ENCODE data around the gene MICA. TPM values are rescaled to one million over a fixed set of nuclear protein-coding genes. Genes with fewer than 3 reads are reported as not detected.
A peak's percentile ranks its signal among the peaks of the same experiment; 100 is the strongest.

The MICA gene
- total and polyA plus RNA-seq, 9 of the 15 experiments (the other 6 are each of a cell fraction or from before 2014, with no cell fraction given): 11.8 to 24.6 (median 16.7) TPM

DNA sequence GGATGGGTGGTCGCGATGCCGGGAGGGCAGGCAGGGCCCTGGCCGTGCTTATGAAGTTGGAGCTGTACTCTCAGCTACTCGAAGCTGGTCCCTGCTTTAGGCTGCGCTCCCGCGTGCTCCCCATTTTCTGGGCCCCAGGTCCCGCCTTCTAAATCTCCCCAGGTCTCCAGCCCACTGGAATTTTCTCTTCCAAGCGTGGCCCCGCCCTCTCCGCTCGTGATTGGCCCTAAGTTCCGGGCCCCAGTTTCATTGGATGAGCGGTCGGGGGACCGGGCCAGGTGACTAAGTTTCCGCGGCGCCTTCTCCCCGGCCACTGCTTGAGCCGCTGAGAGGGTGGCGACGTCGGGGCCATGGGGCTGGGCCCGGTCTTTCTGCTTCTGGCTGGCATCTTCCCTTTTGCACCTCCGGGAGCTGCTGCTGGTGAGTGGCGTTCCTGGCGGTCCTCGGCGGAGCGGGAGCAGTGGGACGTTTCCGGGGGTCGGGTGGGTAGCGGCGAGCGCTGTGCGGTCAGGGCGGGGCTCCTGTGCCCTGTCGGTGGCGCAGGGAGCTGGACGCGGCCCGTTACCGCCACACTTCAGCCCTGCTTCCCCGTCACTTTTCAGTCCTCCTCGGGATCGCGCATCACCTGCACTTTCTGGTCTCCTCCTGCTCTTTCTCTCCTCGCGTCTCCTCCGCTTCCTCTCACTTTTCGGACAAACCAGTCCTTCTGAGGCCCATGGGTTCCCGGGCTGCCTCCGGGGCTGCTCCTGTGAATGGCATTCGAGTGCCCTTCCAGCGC, at the start of gene MICA (continued):
- TF ChIP-seq KLF13 (tag; IDR thresholded peaks at IDR 0.05; ENCODE audit: borderline replicate concordance, low read depth): no peak
- 0 out of 2 replicates have a peak, but pooled peaks have one; percentile 33 for TF ChIP-seq ETV1 (tag; conservative IDR thresholded peaks at IDR 0.05; ENCODE audit: low read depth)
- TF ChIP-seq, protein P1, sequence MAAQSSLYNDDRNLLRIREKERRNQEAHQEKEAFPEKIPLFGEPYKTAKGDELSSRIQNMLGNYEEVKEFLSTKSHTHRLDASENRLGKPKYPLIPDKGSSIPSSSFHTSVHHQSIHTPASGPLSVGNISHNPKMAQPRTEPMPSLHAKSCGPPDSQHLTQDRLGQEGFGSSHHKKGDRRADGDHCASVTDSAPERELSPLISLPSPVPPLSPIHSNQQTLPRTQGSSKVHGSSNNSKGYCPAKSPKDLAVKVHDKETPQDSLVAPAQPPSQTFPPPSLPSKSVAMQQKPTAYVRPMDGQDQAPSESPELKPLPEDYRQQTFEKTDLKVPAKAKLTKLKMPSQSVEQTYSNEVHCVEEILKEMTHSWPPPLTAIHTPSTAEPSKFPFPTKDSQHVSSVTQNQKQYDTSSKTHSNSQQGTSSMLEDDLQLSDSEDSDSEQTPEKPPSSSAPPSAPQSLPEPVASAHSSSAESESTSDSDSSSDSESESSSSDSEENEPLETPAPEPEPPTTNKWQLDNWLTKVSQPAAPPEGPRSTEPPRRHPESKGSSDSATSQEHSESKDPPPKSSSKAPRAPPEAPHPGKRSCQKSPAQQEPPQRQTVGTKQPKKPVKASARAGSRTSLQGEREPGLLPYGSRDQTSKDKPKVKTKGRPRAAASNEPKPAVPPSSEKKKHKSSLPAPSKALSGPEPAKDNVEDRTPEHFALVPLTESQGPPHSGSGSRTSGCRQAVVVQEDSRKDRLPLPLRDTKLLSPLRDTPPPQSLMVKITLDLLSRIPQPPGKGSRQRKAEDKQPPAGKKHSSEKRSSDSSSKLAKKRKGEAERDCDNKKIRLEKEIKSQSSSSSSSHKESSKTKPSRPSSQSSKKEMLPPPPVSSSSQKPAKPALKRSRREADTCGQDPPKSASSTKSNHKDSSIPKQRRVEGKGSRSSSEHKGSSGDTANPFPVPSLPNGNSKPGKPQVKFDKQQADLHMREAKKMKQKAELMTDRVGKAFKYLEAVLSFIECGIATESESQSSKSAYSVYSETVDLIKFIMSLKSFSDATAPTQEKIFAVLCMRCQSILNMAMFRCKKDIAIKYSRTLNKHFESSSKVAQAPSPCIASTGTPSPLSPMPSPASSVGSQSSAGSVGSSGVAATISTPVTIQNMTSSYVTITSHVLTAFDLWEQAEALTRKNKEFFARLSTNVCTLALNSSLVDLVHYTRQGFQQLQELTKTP (IDR thresholded peaks at IDR 0.05; ENCODE audit: low read depth in 1 of 2, partially characterized antibody in 2 of 2): no peak
- no peak for TF ChIP-seq SIRT6 (IDR thresholded peaks at IDR 0.05; ENCODE audit: low read depth, low read length)
- TF ChIP-seq, protein P2, sequence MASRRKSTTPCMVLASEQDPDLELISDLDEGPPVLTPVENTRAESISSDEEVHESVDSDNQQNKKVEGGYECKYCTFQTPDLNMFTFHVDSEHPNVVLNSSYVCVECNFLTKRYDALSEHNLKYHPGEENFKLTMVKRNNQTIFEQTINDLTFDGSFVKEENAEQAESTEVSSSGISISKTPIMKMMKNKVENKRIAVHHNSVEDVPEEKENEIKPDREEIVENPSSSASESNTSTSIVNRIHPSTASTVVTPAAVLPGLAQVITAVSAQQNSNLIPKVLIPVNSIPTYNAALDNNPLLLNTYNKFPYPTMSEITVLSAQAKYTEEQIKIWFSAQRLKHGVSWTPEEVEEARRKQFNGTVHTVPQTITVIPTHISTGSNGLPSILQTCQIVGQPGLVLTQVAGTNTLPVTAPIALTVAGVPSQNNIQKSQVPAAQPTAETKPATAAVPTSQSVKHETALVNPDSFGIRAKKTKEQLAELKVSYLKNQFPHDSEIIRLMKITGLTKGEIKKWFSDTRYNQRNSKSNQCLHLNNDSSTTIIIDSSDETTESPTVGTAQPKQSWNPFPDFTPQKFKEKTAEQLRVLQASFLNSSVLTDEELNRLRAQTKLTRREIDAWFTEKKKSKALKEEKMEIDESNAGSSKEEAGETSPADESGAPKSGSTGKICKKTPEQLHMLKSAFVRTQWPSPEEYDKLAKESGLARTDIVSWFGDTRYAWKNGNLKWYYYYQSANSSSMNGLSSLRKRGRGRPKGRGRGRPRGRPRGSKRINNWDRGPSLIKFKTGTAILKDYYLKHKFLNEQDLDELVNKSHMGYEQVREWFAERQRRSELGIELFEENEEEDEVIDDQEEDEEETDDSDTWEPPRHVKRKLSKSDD (conservative IDR thresholded peaks at IDR 0.05; ENCODE audit: low read length): no peak
- no peak for TF ChIP-seq PHTF2 (CRISPR knock-in tag; IDR thresholded peaks at IDR 0.05)
- TF ChIP-seq ZNF561 (CRISPR knock-in tag; conservative IDR thresholded peaks at IDR 0.05): no peak
- TF ChIP-seq NBN (IDR thresholded peaks at IDR 0.05; ENCODE audit: low read depth): peak; percentile 67; the same call in 1 of the 2 replicates
- TF ChIP-seq KLF6 (CRISPR knock-in tag; IDR thresholded peaks at IDR 0.05; ENCODE audit: borderline replicate concordance): no peak
- TF ChIP-seq, protein P3, sequence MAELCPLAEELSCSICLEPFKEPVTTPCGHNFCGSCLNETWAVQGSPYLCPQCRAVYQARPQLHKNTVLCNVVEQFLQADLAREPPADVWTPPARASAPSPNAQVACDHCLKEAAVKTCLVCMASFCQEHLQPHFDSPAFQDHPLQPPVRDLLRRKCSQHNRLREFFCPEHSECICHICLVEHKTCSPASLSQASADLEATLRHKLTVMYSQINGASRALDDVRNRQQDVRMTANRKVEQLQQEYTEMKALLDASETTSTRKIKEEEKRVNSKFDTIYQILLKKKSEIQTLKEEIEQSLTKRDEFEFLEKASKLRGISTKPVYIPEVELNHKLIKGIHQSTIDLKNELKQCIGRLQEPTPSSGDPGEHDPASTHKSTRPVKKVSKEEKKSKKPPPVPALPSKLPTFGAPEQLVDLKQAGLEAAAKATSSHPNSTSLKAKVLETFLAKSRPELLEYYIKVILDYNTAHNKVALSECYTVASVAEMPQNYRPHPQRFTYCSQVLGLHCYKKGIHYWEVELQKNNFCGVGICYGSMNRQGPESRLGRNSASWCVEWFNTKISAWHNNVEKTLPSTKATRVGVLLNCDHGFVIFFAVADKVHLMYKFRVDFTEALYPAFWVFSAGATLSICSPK (IDR thresholded peaks at IDR 0.05; ENCODE audit: borderline replicate concordance): no peak
- no peak for TF ChIP-seq ZNF695 (CRISPR knock-in tag; IDR thresholded peaks at IDR 0.05)
